Measurements from ENCODE around the gene CSAG3.
"Not testable (repeated sequence)": the region's sequence is repeated elsewhere in the genome, so short reads cannot be mapped to it uniquely, and the experiment has no call there.

CSAG3 gene

DNA sequence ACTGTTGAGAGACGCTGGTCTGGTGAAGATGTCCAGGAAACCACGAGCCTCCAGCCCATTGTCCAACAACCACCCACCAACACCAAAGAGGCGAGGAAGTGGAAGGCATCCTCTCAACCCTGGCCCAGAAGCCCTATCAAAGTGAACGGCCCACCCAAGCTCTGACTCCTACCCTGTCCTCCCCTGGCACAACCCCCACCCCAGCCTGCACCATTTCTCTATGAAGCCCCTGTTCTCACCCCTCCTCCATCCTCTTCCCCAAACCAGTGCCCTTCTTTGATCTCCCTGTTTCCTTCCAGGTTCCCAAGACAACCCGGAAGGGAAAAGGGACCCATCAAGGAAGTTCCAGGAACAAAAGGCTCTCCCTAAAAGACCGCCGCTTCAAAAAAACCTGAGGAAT, 526 bp downstream of the CSAG3 start:
- H3K27me3 Mint-ChIP-seq; intact Hi-C loops (cut with micrococcal nuclease); H3K36me3 Mint-ChIP-seq (ENCODE audit: low read depth); H3K4me1 Mint-ChIP-seq (ENCODE audit: low read depth); H3K27ac Mint-ChIP-seq; H3K9me3 Mint-ChIP-seq; H3K4me3 Mint-ChIP-seq: not testable (repeated sequence)

DNA sequence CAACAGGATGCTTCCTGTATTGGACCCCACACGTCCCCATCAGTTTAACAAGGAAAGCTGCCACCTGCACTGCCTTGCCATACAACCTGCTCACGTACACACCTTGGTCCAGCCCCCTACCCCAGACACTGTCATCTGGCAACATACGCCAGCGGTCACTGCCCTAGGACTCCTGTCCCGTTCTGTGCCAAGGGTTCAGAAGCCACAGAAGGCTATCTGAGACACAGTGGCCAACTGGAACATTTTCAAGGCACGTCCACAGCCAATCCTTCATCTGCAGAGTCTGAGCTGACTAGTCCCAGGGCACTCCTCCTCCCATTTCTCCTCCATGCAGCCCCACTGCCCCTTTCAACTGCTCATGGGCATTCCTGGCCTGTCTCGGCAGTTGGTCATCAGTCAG, 2.6 kb downstream of the CSAG3 start:
- H3K9me3 Mint-ChIP-seq; intact Hi-C loops (cut with micrococcal nuclease); H3K4me1 Mint-ChIP-seq (ENCODE audit: low read depth); H3K27ac Mint-ChIP-seq; H3K27me3 Mint-ChIP-seq; H3K4me3 Mint-ChIP-seq; H3K36me3 Mint-ChIP-seq (ENCODE audit: low read depth): not testable (repeated sequence)

DNA sequence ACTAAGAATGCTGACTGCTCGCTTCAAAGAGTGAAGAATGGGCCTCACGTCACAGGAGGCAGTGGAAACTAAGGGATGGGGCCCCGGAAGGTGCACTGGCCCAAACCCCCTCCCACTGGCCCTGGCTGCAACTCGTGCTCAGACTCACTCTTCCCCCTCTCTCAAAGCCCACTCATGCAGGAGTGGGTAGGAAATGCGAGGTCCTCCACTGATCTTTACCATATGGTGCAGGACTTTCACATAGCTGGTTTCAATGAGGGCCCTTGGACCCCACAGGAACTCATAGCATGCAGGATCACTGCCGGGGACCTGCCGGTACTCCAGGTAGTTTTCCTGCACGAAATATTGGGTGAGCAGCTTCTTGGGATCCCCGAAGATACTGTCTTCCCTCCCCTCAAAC, 7.5 kb downstream of the CSAG3 start:
- not testable (repeated sequence) for H3K27me3 Mint-ChIP-seq; H3K4me1 Mint-ChIP-seq (ENCODE audit: low read depth)

GRCh38 chrX:152769549-152770289, 10.7 kb downstream of the CSAG3 start, which contains the start of gene MAGEA6:
Gene MAGEA6 (minus strand): TSS chrX:152769689. CDS start chrX:152767650, 2,039 bp downstream.
- H3K27me3 Mint-ChIP-seq; H3K4me1 Mint-ChIP-seq (ENCODE audit: low read depth); H3K4me3 Mint-ChIP-seq; H3K36me3 Mint-ChIP-seq (ENCODE audit: low read depth); H3K9me3 Mint-ChIP-seq; intact Hi-C loops (cut with micrococcal nuclease); H3K27ac Mint-ChIP-seq: not testable (repeated sequence)

More for the DNA sequence above, 7.5 kb downstream of the CSAG3 start:
- H3K9me3 Mint-ChIP-seq; intact Hi-C loops (cut with micrococcal nuclease); H3K36me3 Mint-ChIP-seq (ENCODE audit: low read depth); H3K4me3 Mint-ChIP-seq; H3K27ac Mint-ChIP-seq: not testable (repeated sequence)

GRCh38 chrX:152787062-152787461, 28.0 kb downstream of the CSAG3 start:
- H3K4me1 Mint-ChIP-seq (ENCODE audit: low read depth); H3K36me3 Mint-ChIP-seq (ENCODE audit: low read depth); intact Hi-C loops (cut with micrococcal nuclease); H3K27ac Mint-ChIP-seq; H3K4me3 Mint-ChIP-seq; H3K9me3 Mint-ChIP-seq; H3K27me3 Mint-ChIP-seq: not testable (repeated sequence)

- H3K27ac Mint-ChIP-seq = no peak overlapping the region
- H3K4me1 Mint-ChIP-seq (ENCODE audit: low read depth) = no peaks in the 10 kb centered on the region
- H3K4me3 Mint-ChIP-seq = no peak overlapping the region
- peaks cover 3% of the 10 kb centered on the region for H3K27me3 Mint-ChIP-seq
- no peaks in the 10 kb centered on the region for H3K9me3 Mint-ChIP-seq
- intact Hi-C loops (cut with micrococcal nuclease) = no loop called here
- no peaks in the 10 kb centered on the region for H3K36me3 Mint-ChIP-seq (ENCODE audit: low read depth)
Measured at GRCh38 chrX:152798945-152799344, 39.9 kb downstream of the CSAG3 start.

DNA sequence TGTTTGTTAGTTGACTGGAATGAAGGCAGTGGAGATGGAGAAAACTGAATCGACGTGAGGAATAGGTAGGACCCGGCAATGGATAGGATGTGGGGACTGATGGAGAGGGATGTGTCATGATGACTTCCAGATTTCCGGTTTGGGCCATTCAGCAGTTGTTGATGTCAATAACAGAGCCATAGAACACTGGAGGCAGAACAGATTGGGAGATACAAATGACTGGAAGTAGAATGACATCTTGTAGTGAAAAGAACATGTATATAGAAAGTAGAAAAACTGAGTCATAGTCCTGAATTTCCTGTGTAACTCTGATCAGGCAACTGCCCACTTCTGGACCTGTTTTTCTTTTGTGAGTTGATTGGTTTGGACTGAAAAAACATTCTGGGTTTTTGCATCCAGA, 47.0 kb downstream of the CSAG3 start:
- intact Hi-C loops (cut with micrococcal nuclease) = no loop called here
- no peaks in the 10 kb centered on the region for H3K9me3 Mint-ChIP-seq
- no peaks in the 10 kb centered on the region for H3K4me1 Mint-ChIP-seq (ENCODE audit: low read depth)
- H3K4me3 Mint-ChIP-seq = no peak overlapping the region
- H3K27me3 Mint-ChIP-seq = peaks cover 2% of the 10 kb centered on the region
- no peaks in the 10 kb centered on the region for H3K36me3 Mint-ChIP-seq (ENCODE audit: low read depth)
- H3K27ac Mint-ChIP-seq = no peak overlapping the region
